SU-DHL-6 (cell line): ENCODE measurements around the gene GFI1B.

Experiments used
- CTCF ChIP-seq: fragments of 200-600 bp; sonication (generic); IDR thresholded peaks from one replicate; pipeline ENCODE4 v1.5.1; 2017; ENCODE audit warnings: antibody characterized with exemption, mild to moderate bottlenecking, low read length, moderate library complexity; ENCODE audit not compliant: insufficient read depth, poor library complexity, severe bottlenecking
- EZH2phosphoT487 ChIP-seq: fragments of 200-600 bp; sonication (generic), shearing (Covaris generic); conservative IDR thresholded peaks from 2 replicates; pipeline ENCODE4 v1.6.1; 2018; ENCODE audit warnings: mild to moderate bottlenecking, antibody characterized with exemption, low read length, moderate library complexity, mixed read lengths

GRCh38 chr9:133028221-133028620 lies 49.7 kb downstream of the GFI1B start:
- TF ChIP-seq CTCF, result no peak
- no peak for TF ChIP-seq EZH2phosphoT487
